DND-41 (cell line): ENCODE data around the gene SNX18.

ENCODE experiments used
- ATAC-seq: fragments of 200-7000 bp; cut with Tn5 transposase; 3 replicates; pipeline ENCODE4 v1.9.1; 2021; ENCODE audit warnings: low read depth; ENCODE audit not compliant: insufficient read depth
- DNase-seq: peaks from one replicate; pipeline ENCODE4 v3.0.0-alpha.2; 2020
- H2AFZ ChIP-seq: 2 replicates; pipeline ENCODE4 v1.6.0; 2012; ENCODE audit warnings: low read depth, low read length
- H3K27ac ChIP-seq: 2 replicates; pipeline ENCODE4 v1.5.1; 2012; ENCODE audit warnings: low read length, inconsistent platforms
- H3K27me3 ChIP-seq: fragments of 200-600 bp; sonication (generic); 2 replicates; pipeline ENCODE4 v1.6.0; 2012; ENCODE audit warnings: low read length, mild to moderate bottlenecking, inconsistent platforms; ENCODE audit not compliant: insufficient read depth, poor library complexity
- H3K36me3 ChIP-seq: 2 replicates; pipeline ENCODE4 v1.5.1; 2012; ENCODE audit warnings: low read length, inconsistent platforms; ENCODE audit not compliant: insufficient read depth
- H3K4me1 ChIP-seq: 2 replicates; pipeline ENCODE4 v1.5.1; 2012; ENCODE audit warnings: mild to moderate bottlenecking, low read length; ENCODE audit not compliant: insufficient read depth
- H3K4me2 ChIP-seq: 2 replicates; pipeline ENCODE4 v1.6.0; 2012; ENCODE audit warnings: mild to moderate bottlenecking, moderate library complexity, low read length, inconsistent platforms; ENCODE audit not compliant: insufficient read depth
- H3K4me3 ChIP-seq, 2 experiments: fragments of 200-600 bp in 1 of 2; shearing (Covaris generic) in 1 of 2; 2 replicates each; pipeline ENCODE4 v1.5.1; 2012 to 2016; ENCODE audit warnings: inconsistent platforms in 2 of 2, low read length in 2 of 2, mild to moderate bottlenecking in 2 of 2, low read depth in 1 of 2, moderate library complexity in 1 of 2
- H3K79me2 ChIP-seq: 2 replicates; pipeline ENCODE4 v1.6.0; 2012; ENCODE audit warnings: low read length, inconsistent platforms; ENCODE audit not compliant: insufficient read depth
- H3K9ac ChIP-seq: 2 replicates; pipeline ENCODE4 v1.6.0; 2012; ENCODE audit warnings: low read depth, mild to moderate bottlenecking, inconsistent platforms, low read length, moderate library complexity
- H3K9me3 ChIP-seq: 2 replicates; pipeline ENCODE4 v1.5.1; 2012; ENCODE audit warnings: low read length, moderate library complexity, mild to moderate bottlenecking, inconsistent platforms; ENCODE audit not compliant: insufficient read depth, severe bottlenecking
- H4K20me1 ChIP-seq: 2 replicates; pipeline ENCODE4 v1.6.0; 2012; ENCODE audit warnings: low read length; ENCODE audit not compliant: insufficient read depth
- CTCF ChIP-seq: IDR thresholded peaks from 2 replicates; pipeline ENCODE4 v1.5.1; 2012; ENCODE audit warnings: borderline replicate concordance, low read length, moderate library complexity, mild to moderate bottlenecking; ENCODE audit not compliant: poor library complexity, severe bottlenecking; ENCODE audit errors: extremely low read depth
- EZH2 ChIP-seq: IDR thresholded peaks from 3 replicates; pipeline ENCODE4 v1.6.1; 2012; ENCODE audit warnings: borderline replicate concordance, low read depth, mild to moderate bottlenecking, moderate library complexity, low read length, inconsistent platforms; ENCODE audit not compliant: severe bottlenecking

The SNX18 gene

GRCh38 chr5:54589786-54590185 lies 72.2 kb downstream of the SNX18 start:
- no peak overlapping the region for H2AFZ ChIP-seq
- H3K79me2 ChIP-seq: no peaks in the 10 kb centered on the region
- no peak for DNase-seq
- H3K9me3 ChIP-seq: no peaks in the 10 kb centered on the region
- TF ChIP-seq EZH2 (no peak), CTCF (no peak)
- H3K36me3 ChIP-seq: no peaks in the 10 kb centered on the region
- ATAC-seq: no peak
- no peak overlapping the region for H3K27ac ChIP-seq
- no peaks in the 10 kb centered on the region for H4K20me1 ChIP-seq
- no peak overlapping the region for H3K4me2 ChIP-seq
- no peak overlapping the region for H3K9ac ChIP-seq
- H3K4me1 ChIP-seq: no peaks in the 10 kb centered on the region
- no peak overlapping the region for H3K4me3 ChIP-seq
- no peaks in the 10 kb centered on the region for H3K27me3 ChIP-seq

- H4K20me1 ChIP-seq: no peaks in the 10 kb centered on the region
- no peaks in the 10 kb centered on the region for H3K79me2 ChIP-seq
- no peak for ATAC-seq
- TF ChIP-seq EZH2: no peak
- H3K9ac ChIP-seq: no peak overlapping the region
- no peak overlapping the region for H2AFZ ChIP-seq
- H3K36me3 ChIP-seq: no peaks in the 10 kb centered on the region
- no peaks in the 10 kb centered on the region for H3K4me1 ChIP-seq
- H3K9me3 ChIP-seq: no peaks in the 10 kb centered on the region
- H3K27me3 ChIP-seq: no peaks in the 10 kb centered on the region
- no peak for DNase-seq
- H3K4me3 ChIP-seq: no peak overlapping the region
- H3K4me2 ChIP-seq: no peak overlapping the region
- no peak overlapping the region for H3K27ac ChIP-seq
These were observed 73.3 kb downstream of the SNX18 start for GRCh38 chr5:54590824-54591223.

GRCh38 chr5:54593779-54594178 lies 76.2 kb downstream of the SNX18 start:
- DNase-seq (no peak), ATAC-seq (no peak)
- H2AFZ ChIP-seq: no peak overlapping the region
- no peak overlapping the region for H3K9ac ChIP-seq
- H3K27me3 ChIP-seq: no peaks in the 10 kb centered on the region
- no peak overlapping the region for H3K4me3 ChIP-seq
- H4K20me1 ChIP-seq: no peaks in the 10 kb centered on the region
- no peaks in the 10 kb centered on the region for H3K4me1 ChIP-seq
- H3K27ac ChIP-seq: no peak overlapping the region
- no peaks in the 10 kb centered on the region for H3K79me2 ChIP-seq
- no peak overlapping the region for H3K4me2 ChIP-seq
- H3K36me3 ChIP-seq: no peaks in the 10 kb centered on the region
- TF ChIP-seq EZH2: no peak
- TF ChIP-seq CTCF: no peak
- H3K9me3 ChIP-seq: peaks cover 4% of the 10 kb centered on the region

GRCh38 chr5:54594181-54594580 lies 76.6 kb downstream of the SNX18 start:
- Histone ChIP-seq H3K4me2 (no peak overlapping the region), H2AFZ (no peak overlapping the region), H3K27ac (no peak overlapping the region), H3K79me2 (no peaks in the 10 kb centered on the region), H3K36me3 (no peaks in the 10 kb centered on the region), H3K4me1 (no peaks in the 10 kb centered on the region), H3K4me3 (no peak overlapping the region), H3K27me3 (no peaks in the 10 kb centered on the region), H4K20me1 (no peaks in the 10 kb centered on the region), H3K9me3 (peaks cover 4% of the 10 kb centered on the region), H3K9ac (no peak overlapping the region)
- no peak for DNase-seq
- ATAC-seq: no peak
- no peak for TF ChIP-seq CTCF
- TF ChIP-seq EZH2: no peak
